B cell (primary cell): ENCODE measurements around the gene ADO. TPM values are rescaled to one million over a fixed set of nuclear protein-coding genes. Genes with fewer than 3 reads are reported as not detected.

Experiments
- ATAC-seq: fragments of 200-7000 bp; cut with Tn5 transposase; one replicate; pipeline ENCODE4 v1.10.0; 2021; ENCODE audit warnings: low read depth, mild to moderate bottlenecking, moderate number of reproducible peaks, moderate library complexity
- CTCF ChIA-PET: fragments of 350-600 bp; sonication (Branson Sonifier 250); formaldehyde crosslinking; loops from one replicate; lab custom pipeline; 2021; ENCODE audit warnings: antibody characterized with exemption, inconsistent platforms; lab: Charles Lee
- POLR2A ChIA-PET: fragments of 350-600 bp; sonication (Branson Sonifier 250); formaldehyde crosslinking; loops from one replicate; lab custom pipeline; 2021; ENCODE audit warnings: antibody characterized with exemption; lab: Charles Lee
- DNase-seq: peaks from one replicate; pipeline ENCODE4 v3.0.0; 2013
- H2AFZ ChIP-seq: 2 replicates; pipeline ENCODE4 v1.6.1; 2012; ENCODE audit warnings: mild to moderate bottlenecking, low read depth, low read length; ENCODE audit not compliant: insufficient read depth, poor library complexity, severe bottlenecking
- H3K27ac ChIP-seq, 2 donors: 1 replicate in 1 of 2; 2 replicates in 1 of 2; pipeline ENCODE4 v1.5.1; 2012 to 2013; ENCODE audit warnings: low read length in 2 of 2, mild to moderate bottlenecking in 2 of 2, moderate library complexity in 1 of 2
- H3K27me3 ChIP-seq, 4 experiments: fragments of 200-600 bp in 1 of 4; sonication (generic) in 1 of 4; replicated peaks in 1 of 4; 1 replicate in 2 of 4; 2 replicates in 2 of 4; pipeline versions ENCODE4 v1.6.1 to v1.7.0; 2013 to 2016; ENCODE audit warnings: low read length in 3 of 4, mild to moderate bottlenecking in 2 of 4, mixed read lengths in 1 of 4, moderate library complexity in 1 of 4; ENCODE audit not compliant: insufficient read depth in 4 of 4, control insufficient read depth in 3 of 4; ENCODE audit errors: control extremely low read depth in 1 of 4
- H3K36me3 ChIP-seq, 2 experiments: replicated peaks in 1 of 2; 1 replicate in 1 of 2; 2 replicates in 1 of 2; pipeline versions ENCODE4 v1.6.1 to v1.7.1; 2013; ENCODE audit warnings: low read length in 1 of 2; ENCODE audit not compliant: insufficient read depth in 2 of 2, control insufficient read depth in 1 of 2; ENCODE audit errors: control extremely low read depth in 1 of 2, extremely low read depth in 1 of 2
- H3K4me1 ChIP-seq, 2 donors: fragments of 200-600 bp in 1 of 2; sonication (generic) in 1 of 2; 1 replicate in 1 of 2; 2 replicates in 1 of 2; pipeline versions ENCODE4 v1.5.1 to v1.6.1; 2013 to 2017; ENCODE audit warnings: low read length in 2 of 2; ENCODE audit not compliant: control insufficient read depth in 2 of 2, insufficient read depth in 2 of 2
- H3K4me2 ChIP-seq: replicated peaks from 2 replicates; pipeline ENCODE3; 2012; ENCODE audit warnings: mild to moderate bottlenecking, low read depth, low read length; ENCODE audit not compliant: poor library complexity, severe bottlenecking
- H3K4me3 ChIP-seq, 5 experiments: fragments of 200-600 bp in 1 of 5; sonication (generic) in 1 of 5; 1 replicate in 3 of 5; 2 replicates in 2 of 5; pipeline versions ENCODE4 v1.5.1 to v1.7.0; 2011 to 2016; ENCODE audit warnings: low read length in 4 of 5, mild to moderate bottlenecking in 4 of 5, low read depth in 2 of 5, control low read depth in 1 of 5, moderate library complexity in 1 of 5; ENCODE audit not compliant: insufficient read depth in 1 of 5; ENCODE audit errors: control extremely low read depth in 1 of 5, extremely low read depth in 1 of 5
- H3K79me2 ChIP-seq: fragments of 200-600 bp; sonication (generic); one replicate; pipeline ENCODE4 v1.6.0; 2016; ENCODE audit warnings: low read length; ENCODE audit not compliant: control insufficient read depth, insufficient read depth
- H3K9ac ChIP-seq: fragments of 200-600 bp; sonication (generic); 2 replicates; pipeline ENCODE4 v1.6.1; 2017; ENCODE audit warnings: mild to moderate bottlenecking, low read length, moderate library complexity
- H3K9me3 ChIP-seq, 3 donors: one replicate each; pipeline versions ENCODE4 v1.6.1 to v1.7.1; 2013; ENCODE audit warnings: low read length in 2 of 3; ENCODE audit not compliant: control insufficient read depth in 2 of 3, insufficient read depth in 1 of 3; ENCODE audit errors: control extremely low read depth in 1 of 3
- H4K20me1 ChIP-seq: 2 replicates; pipeline ENCODE4 v1.6.0; 2012; ENCODE audit warnings: mild to moderate bottlenecking, low read length; ENCODE audit not compliant: insufficient read depth, control insufficient read depth, poor library complexity, severe bottlenecking
- H3K27ac Mint-ChIP-seq: one replicate; pipeline ENCODE4 v1.8.0; 2021; ENCODE audit warnings: mixed read lengths
- H3K27me3 Mint-ChIP-seq: one replicate; pipeline ENCODE4 v1.8.0; 2021; ENCODE audit warnings: mixed read lengths
- H3K4me1 Mint-ChIP-seq: one replicate; pipeline ENCODE4 v1.8.0; 2021; ENCODE audit warnings: mixed read lengths
- H3K4me3 Mint-ChIP-seq: one replicate; pipeline ENCODE4 v1.8.0; 2021; ENCODE audit warnings: mixed read lengths
- H3K9me3 Mint-ChIP-seq: one replicate; pipeline ENCODE4 v1.8.0; 2022; ENCODE audit warnings: mixed read lengths; ENCODE audit not compliant: insufficient read depth
- EZH2 ChIP-seq: IDR thresholded peaks from 2 replicates; pipeline ENCODE4 v1.6.1; 2012; ENCODE audit warnings: borderline replicate concordance, low read depth, mild to moderate bottlenecking, moderate library complexity, low read length; ENCODE audit not compliant: insufficient read depth, poor library complexity, severe bottlenecking
- WGBS: methylation state at CpG from one replicate; pipeline ENCODE4 v1.1.5; 2013; ENCODE audit warnings: missing lambda C conversion rate; ENCODE audit not compliant: insufficient coverage; 5-methylcytosine and 5-hydroxymethylcytosine counted together
- intact Hi-C: fragments of 100-400 bp; cut with micrococcal nuclease; formaldehyde crosslinking; loops from one replicate; pipeline ENCODE4 v1.10.0; 2022
- polyA plus RNA-seq: library from polyadenylated mRNA; depleted of rRNA; stranded (reverse); fragments of >200 nt; gene quantifications from 2 replicates; pipeline ENCODE4 v1.2.3, GENCODE V29; 2012
- total RNA-seq, 2 donors: library from RNA; stranded (reverse); fragments of 120-200 nt in 1 of 2; gene quantifications; 1 replicate in 1 of 2; 2 replicates in 1 of 2; pipeline versions ENCODE4 v1.2.3 to v1.2.4, GENCODE V29; 2013 to 2022
- TF ChIP-seq, protein P1 (sequence below): fragments of 200-600 bp; IDR thresholded peaks from one replicate; pipeline ENCODE4 v1.8.0; 2022; ENCODE audit warnings: antibody characterized with exemption, mild to moderate bottlenecking

The ADO gene
- total and polyA plus RNA-seq, 2 donors (not counting 1 experiment from before 2014, with no cell fraction given): 9.4 to 18.4 TPM

DNA sequence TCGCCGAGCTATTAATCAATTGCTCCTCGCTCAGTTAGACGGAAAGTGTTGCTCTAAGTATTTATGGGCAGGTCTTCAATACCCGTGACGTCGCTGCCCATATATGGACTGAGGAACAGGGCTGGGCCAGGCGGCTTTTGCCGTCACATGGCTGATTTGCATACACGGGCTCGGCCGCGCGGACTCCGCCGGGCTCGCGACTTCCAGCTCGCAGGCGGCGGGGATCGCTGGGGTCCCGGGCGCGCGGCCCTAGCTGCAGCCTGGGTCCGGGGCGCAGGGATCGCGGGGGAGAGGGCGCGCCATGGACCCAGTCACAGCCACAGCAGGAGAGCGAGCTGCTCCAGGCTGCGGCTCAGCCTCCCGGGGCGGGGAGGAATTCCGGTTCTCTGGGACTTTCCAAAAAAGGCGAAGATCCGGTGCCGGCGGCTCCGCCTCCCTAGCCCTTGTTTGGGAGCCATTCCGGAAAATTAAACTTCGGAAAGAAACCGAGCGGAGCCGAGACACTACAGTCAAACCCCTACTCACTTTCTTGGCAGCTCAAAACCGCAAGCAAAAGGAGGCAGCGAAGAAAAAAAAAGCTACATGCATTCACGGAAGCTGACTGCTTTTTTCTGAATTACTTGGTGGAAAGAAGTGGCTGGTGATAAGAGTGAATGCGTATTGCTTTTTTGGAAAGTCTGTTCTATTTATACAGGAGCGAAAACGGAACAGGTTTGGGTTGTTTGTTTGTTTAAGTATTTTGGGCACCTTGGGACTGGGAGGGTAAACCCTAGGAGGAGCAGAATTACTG is 12.0 kb downstream of the ADO start, which contains the start of gene EGR2:
Gene EGR2 (minus strand): TSS at position 36 of the 790 bp plus-strand sequence. CDS start 337 bp downstream, outside the sequence.
- H3K27me3 ChIP-seq: peaks cover 0 to 37% (median 9%) of the 10 kb centered on the region in 4 experiments
- no peaks in the 10 kb centered on the region for H3K9me3 ChIP-seq
- H3K36me3 ChIP-seq: no peaks in the 10 kb centered on the region
- peak; percentile 74 for ATAC-seq
- CTCF ChIA-PET: interaction anchor here (0.6 to 9.3 kb wide), 24 partner anchors 9 to 903 kb away, joined by 3 to 204 read pairs (median 12); partner anchors contain the start of genes ADO and NRBF2
- peaks cover 20% of the 10 kb centered on the region for H4K20me1 ChIP-seq
- H3K4me1 ChIP-seq: peaks cover 33 to 42% of the 10 kb centered on the region in 2 donors
- peak within 1 kb of the TSS; percentile 66 to 88 (median 72) for H3K4me3 ChIP-seq
- peaks cover 23% of the 10 kb centered on the region for H3K79me2 ChIP-seq
- Mint-ChIP-seq H3K9me3 (no peaks in the 10 kb centered on the region), H3K4me3 (peak within 1 kb of the TSS; percentile 100), H3K27me3 (peaks cover 7% of the 10 kb centered on the region), H3K4me1 (peaks cover 54% of the 10 kb centered on the region), H3K27ac (peak within 1 kb of the TSS; percentile 99)
- under 1% methylated on average over 48 of the region's 53 CpGs for WGBS
- intact Hi-C loops: loop anchor here (1.0 to 10.0 kb wide), 14 partner anchors 12 to 914 kb away; partner anchors contain the start of genes ADO, ARID5B, NRBF2 and RTKN2
- peak within 1 kb of the TSS; percentile 100 for H3K4me2 ChIP-seq
- TF ChIP-seq, protein P1, sequence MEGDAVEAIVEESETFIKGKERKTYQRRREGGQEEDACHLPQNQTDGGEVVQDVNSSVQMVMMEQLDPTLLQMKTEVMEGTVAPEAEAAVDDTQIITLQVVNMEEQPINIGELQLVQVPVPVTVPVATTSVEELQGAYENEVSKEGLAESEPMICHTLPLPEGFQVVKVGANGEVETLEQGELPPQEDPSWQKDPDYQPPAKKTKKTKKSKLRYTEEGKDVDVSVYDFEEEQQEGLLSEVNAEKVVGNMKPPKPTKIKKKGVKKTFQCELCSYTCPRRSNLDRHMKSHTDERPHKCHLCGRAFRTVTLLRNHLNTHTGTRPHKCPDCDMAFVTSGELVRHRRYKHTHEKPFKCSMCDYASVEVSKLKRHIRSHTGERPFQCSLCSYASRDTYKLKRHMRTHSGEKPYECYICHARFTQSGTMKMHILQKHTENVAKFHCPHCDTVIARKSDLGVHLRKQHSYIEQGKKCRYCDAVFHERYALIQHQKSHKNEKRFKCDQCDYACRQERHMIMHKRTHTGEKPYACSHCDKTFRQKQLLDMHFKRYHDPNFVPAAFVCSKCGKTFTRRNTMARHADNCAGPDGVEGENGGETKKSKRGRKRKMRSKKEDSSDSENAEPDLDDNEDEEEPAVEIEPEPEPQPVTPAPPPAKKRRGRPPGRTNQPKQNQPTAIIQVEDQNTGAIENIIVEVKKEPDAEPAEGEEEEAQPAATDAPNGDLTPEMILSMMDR: no peak
- TF ChIP-seq EZH2: no peak
- peak within 1 kb of the TSS; percentile 87 for H2AFZ ChIP-seq
- peak within 1 kb of the TSS; percentile 77 to 84 for H3K27ac ChIP-seq
- POLR2A ChIA-PET: interaction anchor here (0.9 to 3.2 kb wide), 9 partner anchors 9 to 317 kb away, joined by 3 to 18 read pairs (median 6); partner anchors contain the start of genes ADO and NRBF2
- peak; percentile 98 for DNase-seq
- H3K9ac ChIP-seq: peak within 1 kb of the TSS; percentile 79
